ENCODE data around the gene TMEM53. TPM values are rescaled to one million over a fixed set of nuclear protein-coding genes. Genes with fewer than 3 reads are reported as not detected.

TMEM53 gene
- total RNA-seq, 1 experiment from 2014 or later: 6.2 TPM

GRCh38 chr1:44606701-44607281 is 67.5 kb downstream of the TMEM53 start:
- Histone ChIP-seq H2BK15ac (ENCODE audit: low read depth, low read length) (no peak overlapping the region), H4K20me1 (ENCODE audit: control insufficient read depth, insufficient read depth, insufficient read length) (no peaks in the 10 kb centered on the region), H4K8ac (replicated peaks; ENCODE audit: insufficient read length, low read depth, low read length) (no peak overlapping the region), H3K23me2 (ENCODE audit: insufficient read length, low read depth, low read length, poor library complexity, severe bottlenecking) (no peaks in the 10 kb centered on the region), H3K4me2 (ENCODE audit: insufficient read depth, insufficient read length, low read length) (no peak overlapping the region), H3K9ac (ENCODE audit: extremely low read depth, insufficient read length, low read length) (no peak overlapping the region), H2BK5ac (ENCODE audit: insufficient read length, low read length) (no peak overlapping the region), H2AK5ac (ENCODE audit: insufficient read length, low read length) (no peak overlapping the region), H3K14ac (ENCODE audit: insufficient read depth, low read length) (no peak overlapping the region), H3T11ph (ENCODE audit: low read length) (no peak overlapping the region), H4K91ac (ENCODE audit: insufficient read length, low read depth, low read length) (no peak overlapping the region), H3K4me1 (ENCODE audit: insufficient read depth, low read length) (peaks cover 2% of the 10 kb centered on the region; the same call in 1 of the 2 replicates), H2BK12ac (ENCODE audit: insufficient read length, low read depth, low read length) (no peak overlapping the region), H3K79me2 (ENCODE audit: insufficient read depth, low read length) (no peaks in the 10 kb centered on the region), H3K27me3 (ENCODE audit: insufficient read depth, low read length) (no peaks in the 10 kb centered on the region), H3K27ac (ENCODE audit: insufficient read length, low read depth, low read length) (no peak overlapping the region), H3K9me3 (ENCODE audit: control insufficient read depth, low read depth, low read length) (no peaks in the 10 kb centered on the region), H3K18ac (ENCODE audit: insufficient read length, low read depth, low read length) (no peak overlapping the region), H3K23ac (ENCODE audit: insufficient read length, low read depth, low read length) (no peak overlapping the region), H2BK120ac (ENCODE audit: low read depth, low read length, poor library complexity, severe bottlenecking) (no peak overlapping the region), H2AFZ (ENCODE audit: low read length) (no peak overlapping the region), H3K56ac (ENCODE audit: insufficient read length, low read depth, low read length) (no peak overlapping the region), H2BK20ac (ENCODE audit: low read depth, low read length, poor library complexity, severe bottlenecking) (no peak overlapping the region), H3K4ac (ENCODE audit: low read depth, low read length) (no peak overlapping the region), H4K5ac (ENCODE audit: insufficient read length, low read depth, low read length) (no peak overlapping the region), H3K79me1 (ENCODE audit: insufficient read depth, low read depth, low read length, poor library complexity, severe bottlenecking) (no peaks in the 10 kb centered on the region)
- Mint-ChIP-seq H3K4me3 (no peak overlapping the region), H3K27me3 (ENCODE audit: low read depth) (peaks cover 13% of the 10 kb centered on the region), H3K9me3 (peaks cover 0 to 3% of the 10 kb centered on the region in 2 experiments; a peak in 1 of 5 replicates), H3K4me1 (peaks cover 10 to 19% of the 10 kb centered on the region in 2 experiments; a peak in 3 of 4 replicates), H3K27ac (no peak overlapping the region), H3K36me3 (ENCODE audit: insufficient read depth in 1 of 3, low read depth in 3 of 3) (peaks cover 0 to 2% (median 0%) of the 10 kb centered on the region in 3 experiments; a peak in 2 of 7 replicates)
- WGBS (ENCODE audit: extremely low coverage, insufficient read length, low lambda C conversion rate): no CpG with 5 or more reads among the region's 8 CpGs
- no peak for DNase-seq
- TF ChIP-seq CTCF (conservative IDR thresholded peaks at IDR 0.05): no peak
